ENCODE measurements around the gene GPR152.
A peak's percentile ranks its signal among the peaks of the same experiment; 100 is the strongest.

GPR152 gene

DNA sequence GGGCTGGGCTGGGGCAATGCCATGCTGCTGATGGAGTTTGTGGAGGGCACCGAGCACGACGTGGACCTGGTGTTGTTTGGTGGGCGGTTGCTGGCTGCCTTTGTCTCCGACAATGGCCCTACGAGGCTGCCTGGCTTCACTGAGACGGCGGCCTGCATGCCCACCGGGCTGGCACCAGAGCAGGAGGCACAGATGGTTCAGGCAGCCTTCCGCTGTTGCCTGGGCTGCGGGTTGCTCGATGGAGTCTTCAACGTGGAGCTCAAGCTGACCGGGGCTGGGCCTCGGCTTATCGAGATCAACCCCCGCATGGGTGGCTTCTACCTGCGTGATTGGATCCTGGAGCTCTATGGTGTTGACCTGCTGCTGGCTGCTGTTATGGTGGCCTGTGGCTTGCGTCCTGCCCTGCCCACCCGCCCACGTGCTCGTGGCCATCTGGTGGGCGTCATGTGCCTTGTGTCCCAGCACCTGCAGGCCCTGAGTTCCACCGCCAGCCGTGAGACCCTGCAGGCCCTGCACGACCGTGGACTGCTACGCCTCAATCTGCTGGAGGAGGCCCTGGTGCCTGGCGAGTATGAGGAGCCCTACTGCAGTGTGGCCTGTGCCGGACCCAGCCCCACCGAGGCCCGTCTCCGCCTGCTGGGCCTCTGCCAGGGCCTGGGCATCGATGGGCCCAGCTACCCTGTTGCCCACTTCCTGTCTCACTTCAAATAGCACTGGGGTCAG lies 28.5 kb downstream of the GPR152 start:
- no peak for DNase-seq (ENCODE audit: low spot score)

- no peak for DNase-seq (ENCODE audit: low spot score)
Observed at GRCh38 chr11:67423466-67423865, 29.1 kb downstream of the GPR152 start.

DNA sequence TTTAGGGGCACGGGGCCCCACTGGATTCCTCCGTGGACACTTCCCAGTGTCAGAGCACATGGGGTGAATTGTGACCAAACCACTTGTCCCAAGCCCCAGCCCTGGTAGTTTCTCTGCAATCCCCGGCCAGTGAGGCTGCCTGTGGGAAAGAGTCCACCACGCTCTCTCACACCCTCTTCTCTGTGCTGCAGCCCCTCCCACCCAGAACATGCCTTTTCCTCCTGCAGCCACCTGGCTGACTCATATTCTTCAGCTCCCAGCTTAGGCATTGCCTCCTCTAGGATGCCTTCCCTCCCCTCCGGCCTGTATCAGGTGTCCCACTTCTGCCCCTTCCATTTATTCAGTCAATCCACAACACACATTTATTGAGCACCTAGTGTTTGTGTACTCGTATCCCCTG lies 29.6 kb downstream of the GPR152 start:
- no peak for DNase-seq (ENCODE audit: low spot score)

DNA sequence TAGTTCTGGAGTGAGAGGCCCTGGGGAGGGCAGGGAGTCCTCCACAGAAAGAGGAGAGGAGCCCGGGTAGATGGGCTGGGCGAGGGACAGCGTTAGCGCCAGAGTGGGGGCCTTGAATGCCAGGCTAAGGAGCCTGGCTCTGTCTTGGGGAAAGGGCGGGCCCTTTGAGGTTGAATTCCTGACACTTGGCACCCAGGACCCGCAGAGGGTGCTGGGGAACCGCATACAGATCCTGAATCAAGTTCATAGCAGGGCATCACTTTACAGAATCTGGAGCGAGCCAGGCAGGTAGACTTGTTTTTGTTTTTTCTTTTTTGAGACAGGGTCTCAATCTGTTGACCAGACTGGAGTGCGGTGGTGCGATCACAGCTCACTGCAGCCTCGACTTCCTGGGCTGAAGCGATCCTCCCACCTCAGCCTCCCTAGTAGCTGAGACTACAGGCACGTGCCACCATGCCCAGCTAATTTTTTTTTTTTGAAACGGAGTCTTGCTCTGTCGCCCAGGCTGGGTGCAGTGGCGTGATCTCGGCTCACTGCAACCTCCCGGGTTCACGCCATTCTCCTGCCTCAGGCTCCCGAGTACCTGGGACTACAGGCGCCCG lies 31.0 kb downstream of the GPR152 start:
- DNase-seq (ENCODE audit: low spot score) = no peak

DNA sequence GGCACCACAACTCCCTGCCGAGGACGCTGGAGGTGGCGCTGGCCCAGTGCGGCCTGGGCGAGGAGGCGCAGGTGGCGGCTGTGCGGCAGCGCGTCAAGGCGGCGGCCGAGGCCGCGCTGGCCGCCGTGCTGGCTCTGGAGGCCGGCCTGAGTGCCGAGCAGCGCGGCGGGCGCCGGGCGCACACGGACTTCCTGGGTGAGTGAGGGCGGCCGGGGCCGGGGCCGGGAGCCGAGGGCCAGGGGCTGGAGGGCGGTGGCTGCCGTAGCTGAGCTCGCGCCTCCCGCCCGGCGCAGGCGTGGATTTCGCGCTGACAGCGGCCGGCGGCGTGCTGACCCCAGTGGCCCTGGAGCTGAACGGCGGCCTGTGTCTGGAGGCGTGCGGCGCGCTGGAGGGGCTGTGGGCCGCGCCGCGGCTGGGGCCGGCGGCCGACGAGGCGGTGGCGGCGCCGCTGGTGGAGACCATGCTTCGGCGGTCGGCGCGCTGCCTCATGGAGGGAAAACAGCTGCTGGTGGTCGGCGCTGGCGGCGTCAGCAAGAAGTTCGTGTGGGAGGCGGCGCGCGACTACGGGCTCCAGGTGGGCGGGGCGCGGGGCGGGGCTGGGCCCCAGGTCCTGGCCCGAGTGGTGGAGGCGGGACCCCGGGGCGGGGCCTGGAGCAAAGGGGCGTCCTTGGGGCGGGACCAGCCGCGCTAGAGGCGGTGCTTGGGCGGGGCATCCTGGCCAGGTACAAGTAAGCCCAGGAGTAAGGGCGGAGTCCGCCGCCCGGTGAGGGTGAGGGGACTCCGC lies 31.7 kb downstream of the GPR152 start:
- peak; percentile 99 for DNase-seq (ENCODE audit: low spot score)

GRCh38 chr11:67420147-67420645 lies 32.3 kb downstream of the GPR152 start:
- no peak for DNase-seq (ENCODE audit: low spot score)

- DNase-seq (ENCODE audit: low spot score) = no peak
Observed at GRCh38 chr11:67419325-67420049, 33.0 kb downstream of the GPR152 start.

DNA sequence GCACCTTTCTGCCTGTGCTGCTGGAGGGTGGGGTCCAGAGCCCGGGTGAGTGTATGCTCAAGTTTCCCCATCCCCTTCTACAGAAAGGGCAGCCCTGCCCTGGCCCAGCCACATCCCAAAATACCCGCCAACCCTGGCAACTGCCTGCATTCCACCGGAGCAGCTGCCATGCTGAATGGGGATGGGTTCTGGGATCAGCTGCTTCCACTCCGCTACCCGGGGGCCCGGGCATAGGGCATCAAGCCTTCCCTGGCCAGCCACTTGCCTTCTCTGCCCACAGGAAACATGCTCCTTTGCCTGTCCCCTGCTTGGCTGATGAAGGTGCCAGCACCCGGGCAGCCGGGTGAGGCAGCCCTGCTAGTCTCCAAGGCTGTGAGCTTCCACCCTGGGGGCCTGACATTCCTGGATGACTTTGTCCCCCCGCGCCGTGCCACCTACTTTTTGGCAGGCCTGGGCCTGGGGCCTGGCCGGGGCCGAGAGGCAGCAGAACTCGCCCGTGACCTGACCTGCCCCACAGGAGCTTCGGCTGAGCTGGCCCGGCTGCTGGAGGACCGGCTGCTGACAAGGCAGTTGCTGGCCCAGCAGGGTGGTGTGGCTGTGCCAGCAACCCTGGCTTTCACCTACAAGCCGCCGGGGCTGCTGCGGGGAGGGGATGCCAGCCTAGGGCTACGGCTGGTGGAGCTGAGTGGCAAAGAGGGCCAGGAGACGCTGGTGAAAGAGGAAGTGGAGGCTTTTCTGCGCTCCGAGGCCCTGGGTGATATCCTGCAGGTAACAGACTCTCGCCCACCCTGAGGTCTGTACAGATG lies 33.9 kb downstream of the GPR152 start:
- no peak for DNase-seq (ENCODE audit: low spot score)

DNA sequence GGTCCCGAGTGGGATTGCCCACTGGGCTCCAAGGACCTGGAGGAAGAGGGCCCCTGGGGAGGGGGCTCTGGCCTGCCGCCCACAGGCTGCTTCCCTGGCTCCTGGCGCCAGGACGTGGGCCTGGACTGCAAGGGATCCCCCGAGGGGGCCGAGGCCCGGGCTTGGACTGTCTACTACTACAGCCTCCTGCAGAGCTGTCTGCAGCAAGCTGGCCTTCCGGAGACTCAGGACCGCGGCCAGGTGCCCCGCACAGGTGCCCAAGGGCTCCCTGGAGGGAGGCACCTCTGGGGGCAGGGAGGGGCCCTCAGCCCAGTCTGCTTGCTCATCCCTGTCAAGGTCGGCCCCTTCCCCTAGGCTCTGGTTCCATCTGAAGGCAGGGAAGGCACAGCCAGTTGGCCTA lies 35.1 kb downstream of the GPR152 start:
- DNase-seq (ENCODE audit: low spot score) = no peak

GRCh38 chr11:67416416-67417335 lies 35.9 kb downstream of the GPR152 start:
- no peak for DNase-seq (ENCODE audit: low spot score)

DNA sequence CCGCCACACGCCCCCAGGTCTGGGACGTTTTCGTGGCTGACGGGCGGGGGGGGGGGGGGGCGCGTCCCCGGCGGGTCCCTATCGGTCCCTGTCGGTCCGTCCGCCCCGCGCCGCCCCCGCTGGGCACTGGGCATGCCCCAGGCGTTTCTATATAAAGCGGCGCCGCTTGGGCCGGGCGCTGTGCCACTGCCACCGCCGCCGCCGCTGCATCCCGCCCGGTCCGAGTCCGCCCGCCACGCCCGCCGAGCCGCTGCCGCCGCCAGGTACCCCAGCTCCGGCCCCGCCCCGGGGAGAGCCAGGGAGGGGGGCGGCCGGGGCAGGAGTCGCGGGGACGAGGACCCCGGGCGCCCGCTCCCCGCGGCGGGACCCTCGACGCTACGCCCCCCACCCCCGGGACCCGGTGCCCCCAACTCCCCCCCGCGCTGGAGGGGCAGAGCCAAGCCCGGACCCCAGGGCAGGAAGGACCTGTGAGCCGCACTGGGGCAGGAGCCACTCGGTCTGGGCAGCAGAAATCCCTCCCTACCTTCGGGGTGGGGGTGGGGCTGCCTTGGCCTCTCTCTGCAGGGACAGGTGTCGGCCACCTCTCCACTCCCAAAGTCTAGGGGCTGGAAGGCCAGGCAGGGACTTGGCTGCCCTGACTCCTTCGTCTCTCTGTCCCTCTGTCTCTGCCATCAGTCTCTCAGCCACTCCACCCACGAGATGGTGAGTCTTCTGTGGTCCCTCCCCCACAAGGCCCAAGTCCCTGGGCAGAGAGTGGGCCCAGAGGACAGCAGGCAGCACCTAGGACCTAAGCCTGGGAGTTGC lies 36.8 kb downstream of the GPR152 start, which contains the start of gene CARNS1:
TSS of gene CARNS1 (plus strand) at position 178 of the 804 bp plus-strand sequence. CDS start at position 700, 522 bp downstream.
- no peak for DNase-seq (ENCODE audit: low spot score)

DNA sequence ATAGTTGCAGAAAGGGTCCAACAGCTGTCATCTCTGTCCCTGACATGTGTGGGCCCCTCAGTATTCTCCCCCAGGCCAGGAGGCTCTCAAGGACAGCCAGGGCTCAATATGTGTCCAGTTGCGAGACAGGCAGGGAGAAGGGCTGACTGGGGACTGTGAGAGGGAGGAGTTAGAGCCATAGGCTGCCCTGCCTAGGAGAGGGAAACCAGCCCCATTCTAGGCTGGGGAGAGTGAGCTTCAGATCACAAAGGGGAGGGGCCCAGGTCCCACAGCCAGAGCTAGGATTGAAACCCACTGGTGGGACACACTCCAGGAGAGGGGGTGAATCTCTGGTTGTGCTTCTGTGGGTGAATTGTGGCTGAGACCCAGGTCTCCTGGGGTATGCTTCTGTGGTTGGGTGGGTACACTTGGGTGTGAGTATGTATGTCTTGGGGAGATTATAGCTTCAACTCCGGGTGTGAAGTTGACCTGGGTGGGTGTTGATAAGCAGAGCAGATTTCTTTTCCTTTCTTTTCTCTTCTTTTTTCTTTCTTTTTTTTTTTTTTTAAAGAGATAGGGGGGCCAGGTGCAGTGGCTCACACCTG lies 39.2 kb downstream of the GPR152 start:
- DNase-seq (ENCODE audit: low spot score) = no peak

DNA sequence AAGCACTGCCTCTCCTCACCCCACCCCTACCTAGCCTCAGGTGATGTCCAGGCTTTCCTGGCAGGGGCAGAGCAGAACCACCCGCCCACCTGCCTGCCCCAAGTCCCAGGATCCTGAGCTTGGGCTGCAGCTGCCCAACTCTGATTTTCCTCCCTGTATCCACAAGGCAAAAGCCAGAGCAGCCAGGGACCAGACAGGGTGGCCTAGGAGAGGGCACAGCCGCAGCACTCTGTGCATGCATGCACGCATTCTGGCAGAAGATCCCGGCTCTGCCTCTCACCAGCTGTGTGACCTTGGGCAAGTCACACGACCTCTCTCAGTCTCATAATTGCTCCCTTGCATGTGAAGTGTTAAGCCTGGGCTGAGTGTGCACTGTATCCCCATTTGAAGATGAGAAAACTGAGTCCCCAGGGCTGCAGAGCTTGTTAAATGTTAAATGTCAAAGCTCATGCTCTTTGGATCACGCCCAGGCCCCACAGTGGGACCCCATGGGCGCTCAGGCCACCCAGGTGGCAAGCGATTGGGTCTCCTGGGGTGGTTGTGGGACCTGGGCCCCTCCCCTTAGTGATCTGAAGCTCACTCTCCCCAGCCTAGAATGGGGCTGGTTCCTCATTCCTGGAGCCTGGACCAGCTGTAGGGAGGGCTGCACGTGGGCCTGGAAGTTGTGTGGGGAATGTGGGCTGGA lies 39.9 kb downstream of the GPR152 start:
- DNase-seq (ENCODE audit: low spot score) = no peak

DNA sequence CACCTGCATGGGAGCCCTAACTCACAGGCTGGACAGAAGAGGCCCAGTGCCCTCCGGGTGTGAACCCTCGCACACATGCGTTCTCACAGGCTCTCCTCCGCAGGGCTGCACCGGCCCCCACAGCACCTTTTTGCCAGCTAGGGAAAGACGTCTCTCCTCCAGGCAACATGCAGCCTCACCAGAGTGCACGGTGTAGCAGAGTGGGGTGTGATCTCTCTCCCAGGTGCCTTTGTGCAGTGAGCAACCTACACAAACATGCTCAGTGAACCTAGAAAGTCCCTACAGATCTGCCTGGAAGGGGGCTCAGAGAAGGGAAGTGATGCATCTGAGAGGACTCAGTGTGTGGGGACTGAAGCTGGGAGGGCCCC lies 40.8 kb downstream of the GPR152 start:
- DNase-seq (ENCODE audit: low spot score) = no peak

- no peak for DNase-seq (ENCODE audit: low spot score)
Observed at GRCh38 chr11:67410984-67411784, 41.3 kb downstream of the GPR152 start.

GRCh38 chr11:67410369-67410831 lies 42.1 kb downstream of the GPR152 start:
- DNase-seq (ENCODE audit: low spot score) = no peak

- DNase-seq (ENCODE audit: low spot score) = no peak
Observed at GRCh38 chr11:67409781-67410368, 42.7 kb downstream of the GPR152 start.

Data from GM03348 (cell line).